HG02885 (cell line): ENCODE results near the gene PDE10A.

Experiments used
- ATAC-seq: cut with Tn5 transposase; IDR thresholded peaks from one replicate; pipeline ENCODE4 v1.9.1; 2021; ENCODE audit warnings: mild to moderate bottlenecking; ENCODE audit not compliant: unreplicated experiment, poor library complexity

Gene PDE10A

DNA sequence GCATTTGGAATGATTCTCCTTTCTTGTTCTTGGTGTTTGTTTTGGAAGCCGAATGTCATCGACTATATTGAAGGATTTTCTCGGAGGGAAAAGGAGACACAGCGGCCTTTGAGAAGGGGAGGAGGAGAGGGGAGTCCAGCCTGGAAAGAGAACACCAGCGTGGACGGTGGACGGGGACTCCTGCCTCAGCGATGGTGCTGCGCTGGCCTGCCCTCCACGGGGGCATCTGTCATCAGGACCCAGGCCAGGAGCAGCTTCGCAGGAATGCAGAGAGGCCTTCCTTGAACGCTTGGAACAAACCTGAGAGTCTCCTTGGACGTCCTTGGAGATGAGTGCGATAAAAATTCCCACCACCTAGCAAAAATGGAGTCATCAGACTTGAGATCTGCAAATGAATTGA lies 345.3 kb downstream of the PDE10A start:
- no peak for ATAC-seq

DNA sequence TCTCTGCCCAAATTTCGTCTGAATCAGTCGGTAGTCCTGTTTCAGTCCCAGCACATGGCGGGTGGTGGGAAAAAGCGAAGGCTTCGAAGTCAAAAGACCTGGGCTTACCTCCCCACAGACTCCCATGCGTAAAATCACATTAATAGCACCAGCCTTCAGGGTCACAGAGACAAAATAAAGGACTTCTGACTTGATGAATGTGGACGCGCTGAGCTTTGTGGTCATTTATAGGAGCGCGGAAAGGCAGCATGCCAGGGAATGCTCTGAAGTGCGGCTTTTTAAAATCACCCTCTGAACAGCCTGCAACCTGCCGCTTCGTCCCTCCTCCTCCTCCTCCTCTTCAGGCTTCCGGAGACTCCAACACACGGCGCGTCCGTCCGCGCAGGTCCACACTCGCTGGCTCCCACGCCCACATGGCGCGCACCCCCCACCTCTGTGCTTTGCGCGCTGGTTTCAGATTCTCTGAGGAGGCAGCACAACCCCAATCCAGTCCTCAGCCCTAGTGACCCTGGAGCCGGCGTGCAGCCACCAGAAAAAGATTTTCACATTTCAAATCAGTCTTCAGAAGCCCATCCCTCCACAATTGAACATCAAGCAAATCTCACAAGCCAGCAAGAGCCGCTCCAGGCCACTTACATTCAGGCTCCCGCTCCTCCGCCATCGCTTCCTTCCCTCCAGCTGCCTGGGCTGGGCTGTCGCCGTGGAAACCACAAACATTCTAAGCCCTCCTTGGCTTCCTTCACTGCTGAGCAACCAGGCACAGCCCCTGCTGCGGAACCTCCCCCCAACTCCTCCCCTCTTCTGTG lies 353.9 kb downstream of the PDE10A start, which contains the start of gene C6orf118:
Gene C6orf118 (minus strand): TSS at position 680 of the 806 bp plus-strand sequence. CDS start 19 bp downstream, at position 661.
- ATAC-seq = no peak

DNA sequence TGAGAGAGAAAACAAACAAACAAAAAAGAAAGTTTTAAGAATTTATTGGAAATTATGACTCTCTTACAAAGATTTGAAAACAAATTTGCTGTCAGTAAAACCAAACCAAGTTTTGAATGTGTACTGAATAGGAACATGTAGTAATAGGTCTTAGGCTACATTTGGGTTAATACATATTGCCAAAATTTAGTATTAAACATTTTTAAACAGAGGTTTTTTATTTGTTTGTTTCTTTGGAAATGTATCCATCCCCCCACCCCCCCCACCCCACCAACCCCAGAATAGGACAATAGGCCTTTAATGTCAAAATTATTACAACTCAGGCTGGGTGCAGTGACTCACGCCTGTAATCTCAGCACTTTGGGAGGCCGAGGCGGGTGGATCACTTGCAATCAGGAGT lies 356.1 kb downstream of the PDE10A start:
- no peak for ATAC-seq

DNA sequence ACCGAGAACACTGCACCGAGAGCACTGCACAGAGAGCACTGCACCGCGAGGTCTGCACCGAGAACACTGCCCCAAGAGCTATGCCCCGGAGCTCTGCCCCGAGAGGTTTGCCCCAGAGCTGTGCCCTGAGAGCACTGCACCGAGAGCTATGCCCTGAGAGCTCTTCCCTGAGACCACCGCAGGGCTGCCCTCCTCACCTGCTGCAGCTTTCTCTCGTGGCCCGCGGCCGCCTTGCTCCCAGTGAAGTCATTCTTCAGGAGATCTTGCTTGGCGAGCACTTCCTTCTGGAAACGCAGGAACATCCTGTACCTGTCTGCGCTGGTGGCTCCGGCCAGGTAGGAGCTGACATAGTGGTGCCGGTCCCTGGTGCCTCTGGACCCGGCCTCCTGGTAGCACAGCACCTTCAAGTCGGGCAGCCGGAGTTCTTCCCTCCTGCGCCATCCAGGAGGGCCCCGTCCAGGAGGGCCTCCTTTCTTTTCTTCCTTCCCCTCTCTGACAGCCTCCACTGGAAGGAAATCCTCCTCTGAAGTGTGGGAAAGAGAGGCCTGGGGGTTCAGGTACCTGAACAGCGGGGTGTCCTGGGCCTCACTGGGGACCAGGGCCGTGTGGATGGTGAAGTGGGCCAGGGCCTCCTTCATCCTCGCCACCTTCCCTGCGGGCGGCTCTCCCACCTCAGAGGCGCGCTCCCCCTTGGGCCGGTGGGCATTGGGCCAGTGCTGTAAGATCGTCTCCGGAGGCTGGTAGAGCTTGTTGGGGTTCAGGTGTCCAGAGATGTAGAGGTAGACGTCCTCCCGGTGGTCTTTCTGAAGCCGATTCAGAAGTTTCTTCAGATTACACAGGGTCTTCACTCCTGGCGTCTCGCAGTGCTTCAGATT lies 361.4 kb downstream of the PDE10A start:
- ATAC-seq = no peak

DNA sequence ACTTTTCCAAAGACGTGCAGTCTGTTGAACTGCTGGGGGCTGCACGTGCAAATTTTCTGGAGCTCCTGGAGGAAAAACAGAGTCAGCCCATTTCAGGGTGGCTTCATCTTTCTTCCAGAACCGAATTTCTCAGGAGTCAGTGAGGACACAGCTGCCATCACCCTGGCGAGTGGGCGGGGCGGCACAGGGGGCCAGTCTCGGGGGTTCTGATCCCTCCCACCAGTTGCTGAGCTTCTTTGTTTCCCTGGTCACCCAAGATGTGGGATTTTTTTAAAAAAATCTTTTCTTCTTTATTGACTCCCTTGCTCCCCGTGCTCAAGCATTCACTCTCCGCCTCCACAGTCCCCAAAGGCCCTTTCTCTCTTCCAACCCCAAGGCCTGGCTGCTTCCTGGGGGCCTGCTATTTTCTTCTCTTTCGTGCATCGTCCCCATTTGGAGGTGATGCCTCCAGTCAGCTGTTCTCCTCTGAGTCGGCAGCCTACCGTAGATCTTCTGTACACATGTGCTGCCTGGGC lies 362.6 kb downstream of the PDE10A start:
- no peak for ATAC-seq

DNA sequence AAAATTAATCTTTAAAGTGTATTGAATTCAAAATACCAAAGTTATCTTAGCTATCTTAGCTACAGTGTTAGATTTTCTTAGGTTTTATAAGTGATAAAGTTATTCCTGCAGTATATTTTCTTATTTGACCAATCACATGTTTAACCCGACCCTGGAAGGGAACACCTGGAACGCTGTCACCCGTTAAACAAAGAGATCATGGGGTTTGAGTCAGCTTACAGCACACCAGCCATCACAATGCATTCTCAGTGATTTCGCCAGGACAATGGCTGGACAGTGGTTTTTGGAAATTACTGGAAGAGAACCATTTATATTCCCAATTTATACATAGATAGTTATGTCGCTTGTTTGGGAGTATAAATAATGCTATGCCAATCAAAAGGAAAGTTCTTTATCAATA lies 364.2 kb downstream of the PDE10A start:
- ATAC-seq = no peak

DNA sequence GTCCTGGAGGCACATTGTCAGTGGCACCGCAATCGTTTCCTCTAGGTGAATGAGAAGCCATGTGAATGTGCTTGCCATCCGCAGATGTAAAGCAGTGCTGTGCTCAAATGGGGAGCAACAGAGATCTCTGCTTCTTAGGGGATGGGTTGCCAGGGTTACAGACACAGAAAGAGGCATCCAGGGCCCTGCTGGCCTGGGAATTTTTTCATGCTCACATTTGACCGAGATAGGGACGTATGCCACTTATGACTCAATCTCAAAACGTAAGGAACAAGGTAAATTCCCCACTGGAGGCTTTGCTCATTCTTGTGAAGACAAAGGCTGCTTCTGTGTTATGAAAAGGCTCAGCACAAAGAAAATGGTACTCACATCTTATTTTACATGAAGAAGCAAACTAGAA lies 364.6 kb downstream of the PDE10A start:
- ATAC-seq = no peak

DNA sequence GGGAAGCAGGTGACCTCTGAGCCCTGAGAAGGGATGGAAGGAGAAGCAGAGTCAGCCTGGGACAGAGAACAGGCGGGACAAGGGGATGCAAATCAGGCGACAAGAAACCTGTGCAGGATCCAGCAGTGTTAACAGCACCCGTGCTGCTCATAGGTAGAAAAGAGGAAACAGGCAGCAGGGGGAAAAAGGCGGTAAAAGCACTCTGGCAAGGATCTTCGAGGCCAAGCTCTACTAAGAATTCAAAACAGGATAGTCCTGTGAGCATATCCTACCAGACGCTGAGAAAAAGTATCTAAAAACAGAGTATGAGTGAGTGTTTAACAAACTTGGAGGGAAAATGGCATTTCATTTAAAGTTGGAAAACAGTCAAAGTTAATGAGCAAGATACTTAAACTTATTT lies 370.4 kb downstream of the PDE10A start:
- no peak for ATAC-seq
